Loucy (cell line): Measurements from ENCODE around the gene GPSM3.

ENCODE experiments used
- H2AFZ ChIP-seq: fragments of 200-600 bp; sonication (generic); 2 replicates; pipeline ENCODE4 v1.6.0; 2016; ENCODE audit warnings: antibody characterized with exemption, mild to moderate bottlenecking, low read length, moderate library complexity
- H3F3A ChIP-seq: fragments of 200-600 bp; 2 replicates; pipeline ENCODE4 v1.6.0; 2016; ENCODE audit warnings: antibody characterized with exemption, low read depth, mild to moderate bottlenecking
- H3K27me3 ChIP-seq: fragments of 200-600 bp; sonication (generic); 2 replicates; pipeline ENCODE4 v1.6.1; 2014; ENCODE audit warnings: low read length, mild to moderate bottlenecking; ENCODE audit not compliant: insufficient read depth, poor library complexity, severe bottlenecking
- H3K36me3 ChIP-seq: fragments of 200-600 bp; sonication (generic); 2 replicates; pipeline ENCODE4 v1.6.1; 2016; ENCODE audit warnings: low read length; ENCODE audit not compliant: insufficient read depth
- H3K4me1 ChIP-seq: fragments of 200-600 bp; sonication (generic); 2 replicates; pipeline ENCODE4 v1.5.1; 2014; ENCODE audit warnings: low read length, mild to moderate bottlenecking; ENCODE audit not compliant: insufficient read depth, poor library complexity, severe bottlenecking
- H3K4me2 ChIP-seq: fragments of 200-600 bp; sonication (generic); 2 replicates; pipeline ENCODE4 v1.6.0; 2014; ENCODE audit warnings: antibody characterized with exemption, low read length, low read depth, mild to moderate bottlenecking; ENCODE audit not compliant: poor library complexity, severe bottlenecking
- H3K4me3 ChIP-seq: fragments of 200-600 bp; sonication (generic); 2 replicates; pipeline ENCODE4 v1.5.1; 2014; ENCODE audit warnings: low read length, mild to moderate bottlenecking, mixed read lengths; ENCODE audit not compliant: poor library complexity, severe bottlenecking
- H3K79me2 ChIP-seq: fragments of 200-600 bp; sonication (generic); 2 replicates; pipeline ENCODE4 v1.6.1; 2014; ENCODE audit warnings: low read length; ENCODE audit not compliant: insufficient read depth
- H3K9ac ChIP-seq: fragments of 200-600 bp; sonication (generic); 2 replicates; pipeline ENCODE4 v1.6.0; 2014; ENCODE audit warnings: mild to moderate bottlenecking, low read depth, low read length, moderate library complexity; ENCODE audit not compliant: poor library complexity, severe bottlenecking
- H3K9me2 ChIP-seq: fragments of 200-600 bp; sonication (generic); replicated peaks from 2 replicates; pipeline ENCODE4 v1.6.1; 2016; ENCODE audit warnings: low read depth, low read length, mixed read lengths
- H3K9me3 ChIP-seq: fragments of 200-600 bp; sonication (generic); 2 replicates; pipeline ENCODE4 v1.6.1; 2014; ENCODE audit warnings: mild to moderate bottlenecking, antibody characterized with exemption, low read length, low read depth; ENCODE audit not compliant: insufficient read depth
- H4K20me1 ChIP-seq: fragments of 200-600 bp; sonication (generic); 2 replicates; pipeline ENCODE4 v1.6.0; 2014; ENCODE audit warnings: antibody characterized with exemption, low read length, mild to moderate bottlenecking; ENCODE audit not compliant: insufficient read depth, poor library complexity, severe bottlenecking
- EZH2phosphoT487 ChIP-seq: fragments of 200-600 bp; IDR thresholded peaks from 2 replicates; pipeline ENCODE4 v1.6.1; 2018; ENCODE audit warnings: antibody characterized with exemption, mild to moderate bottlenecking, moderate library complexity, borderline replicate concordance
- TF ChIP-seq, protein P1 (sequence below): fragments of 200-600 bp; sonication (generic); conservative IDR thresholded peaks from 2 replicates; pipeline ENCODE4 v1.5.1; 2014; ENCODE audit warnings: mild to moderate bottlenecking, antibody characterized with exemption, low read length

The GPSM3 gene

GRCh38 chr6:32158052-32158451 lies 34.4 kb downstream of the GPSM3 start:
- Histone ChIP-seq H3F3A (no peaks in the 10 kb centered on the region), H3K36me3 (peaks cover 11% of the 10 kb centered on the region; the same call in 1 of the 2 replicates), H3K27me3 (no peaks in the 10 kb centered on the region), H3K79me2 (peaks cover 17% of the 10 kb centered on the region), H2AFZ (no peak overlapping the region), H3K4me3 (no peak overlapping the region), H4K20me1 (no peaks in the 10 kb centered on the region), H3K4me2 (no peak overlapping the region), H3K9me2 (no peaks in the 10 kb centered on the region), H3K9me3 (no peaks in the 10 kb centered on the region), H3K9ac (no peak overlapping the region), H3K4me1 (peaks cover 19% of the 10 kb centered on the region)
- TF ChIP-seq, protein P1, sequence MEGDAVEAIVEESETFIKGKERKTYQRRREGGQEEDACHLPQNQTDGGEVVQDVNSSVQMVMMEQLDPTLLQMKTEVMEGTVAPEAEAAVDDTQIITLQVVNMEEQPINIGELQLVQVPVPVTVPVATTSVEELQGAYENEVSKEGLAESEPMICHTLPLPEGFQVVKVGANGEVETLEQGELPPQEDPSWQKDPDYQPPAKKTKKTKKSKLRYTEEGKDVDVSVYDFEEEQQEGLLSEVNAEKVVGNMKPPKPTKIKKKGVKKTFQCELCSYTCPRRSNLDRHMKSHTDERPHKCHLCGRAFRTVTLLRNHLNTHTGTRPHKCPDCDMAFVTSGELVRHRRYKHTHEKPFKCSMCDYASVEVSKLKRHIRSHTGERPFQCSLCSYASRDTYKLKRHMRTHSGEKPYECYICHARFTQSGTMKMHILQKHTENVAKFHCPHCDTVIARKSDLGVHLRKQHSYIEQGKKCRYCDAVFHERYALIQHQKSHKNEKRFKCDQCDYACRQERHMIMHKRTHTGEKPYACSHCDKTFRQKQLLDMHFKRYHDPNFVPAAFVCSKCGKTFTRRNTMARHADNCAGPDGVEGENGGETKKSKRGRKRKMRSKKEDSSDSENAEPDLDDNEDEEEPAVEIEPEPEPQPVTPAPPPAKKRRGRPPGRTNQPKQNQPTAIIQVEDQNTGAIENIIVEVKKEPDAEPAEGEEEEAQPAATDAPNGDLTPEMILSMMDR: no peak
- no peak for TF ChIP-seq EZH2phosphoT487

GRCh38 chr6:32156891-32157290 lies 35.6 kb downstream of the GPSM3 start:
- Histone ChIP-seq H3K4me2 (no peak overlapping the region), H3K79me2 (peaks cover 17% of the 10 kb centered on the region), H3K9me3 (no peaks in the 10 kb centered on the region), H3K4me1 (peaks cover 21% of the 10 kb centered on the region), H3F3A (no peaks in the 10 kb centered on the region), H3K9ac (no peak overlapping the region), H3K4me3 (no peak overlapping the region), H3K27me3 (no peaks in the 10 kb centered on the region), H4K20me1 (no peaks in the 10 kb centered on the region), H3K9me2 (no peaks in the 10 kb centered on the region), H2AFZ (no peak overlapping the region), H3K36me3 (peaks cover 11% of the 10 kb centered on the region; the same call in 1 of the 2 replicates)
- TF ChIP-seq, protein P1: no peak
- TF ChIP-seq EZH2phosphoT487: no peak

DNA sequence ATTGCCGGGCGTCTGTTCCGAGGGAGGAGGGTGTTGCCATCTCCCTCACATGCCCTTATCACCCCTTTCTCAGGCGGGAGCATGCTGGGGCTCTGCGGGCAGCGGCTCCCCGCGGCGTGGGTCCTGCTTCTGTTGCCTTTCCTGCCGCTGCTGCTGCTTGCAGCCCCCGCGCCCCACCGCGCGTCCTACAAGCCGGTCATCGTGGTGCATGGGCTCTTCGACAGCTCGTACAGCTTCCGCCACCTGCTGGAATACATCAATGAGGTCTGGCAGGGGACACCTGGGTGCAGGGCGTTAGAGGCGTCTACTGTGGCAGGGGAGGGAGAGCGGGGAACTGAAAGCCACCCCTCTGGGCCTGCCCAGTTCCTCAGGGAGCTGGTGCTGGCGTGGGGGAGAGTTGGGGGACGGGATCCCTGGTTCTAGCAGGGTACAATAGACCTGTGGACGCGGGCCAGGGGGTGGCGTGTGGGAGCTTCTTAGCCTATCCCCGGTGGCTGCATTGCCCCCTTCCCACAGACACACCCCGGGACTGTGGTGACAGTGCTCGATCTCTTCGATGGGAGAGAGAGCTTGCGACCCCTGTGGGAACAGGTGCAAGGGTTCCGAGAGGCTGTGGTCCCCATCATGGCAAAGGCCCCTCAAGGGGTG lies 37.8 kb downstream of the GPSM3 start:
- TF ChIP-seq, protein P1: peak; percentile 63
- TF ChIP-seq EZH2phosphoT487: no peak

More for the DNA sequence above, 37.8 kb downstream of the GPSM3 start:
- H3F3A ChIP-seq: no peaks in the 10 kb centered on the region
- peak overlapping the region; percentile 70 for H3K9ac ChIP-seq
- H4K20me1 ChIP-seq: no peaks in the 10 kb centered on the region
- H3K79me2 ChIP-seq: peaks cover 17% of the 10 kb centered on the region
- H3K4me3 ChIP-seq: peak overlapping the region; percentile 90
- H3K4me2 ChIP-seq: peak overlapping the region; percentile 93
- peak overlapping the region; percentile 93 for H2AFZ ChIP-seq
- no peaks in the 10 kb centered on the region for H3K9me3 ChIP-seq
- no peaks in the 10 kb centered on the region for H3K9me2 ChIP-seq
- no peaks in the 10 kb centered on the region for H3K27me3 ChIP-seq
- H3K4me1 ChIP-seq: peaks cover 21% of the 10 kb centered on the region
- peaks cover 11% of the 10 kb centered on the region; the same call in 1 of the 2 replicates for H3K36me3 ChIP-seq
